ENCODE measurements around the gene PRKG1.
"Not testable (repeated sequence)": the region's sequence is repeated elsewhere in the genome, so short reads cannot be mapped to it uniquely, and the experiment has no call there.

Gene PRKG1

GRCh38 chr10:51389415-51390321, 315.4 kb downstream of the PRKG1 start:
- no peak for DNase-seq

- DNase-seq: not testable (repeated sequence)
Observed at GRCh38 chr10:51393006-51393405, 318.7 kb downstream of the PRKG1 start.

- DNase-seq: no peak
Observed at GRCh38 chr10:51394039-51394438, 319.8 kb downstream of the PRKG1 start.

- DNase-seq: no peak
Observed at GRCh38 chr10:51397244-51397643, 323.0 kb downstream of the PRKG1 start.

GRCh38 chr10:51397695-51398094, 323.4 kb downstream of the PRKG1 start:
- DNase-seq: no peak

- no peak for DNase-seq
Observed at GRCh38 chr10:51399840-51400239, 325.6 kb downstream of the PRKG1 start.

GRCh38 chr10:51400392-51401096, 326.3 kb downstream of the PRKG1 start:
- DNase-seq: no peak

- no peak for DNase-seq
Observed at GRCh38 chr10:51403521-51403920, 329.2 kb downstream of the PRKG1 start.

GRCh38 chr10:51405580-51406351, 331.5 kb downstream of the PRKG1 start:
- DNase-seq: no peak

GRCh38 chr10:51406581-51406980, 332.3 kb downstream of the PRKG1 start:
- no peak for DNase-seq

GRCh38 chr10:51416494-51416893, 342.2 kb downstream of the PRKG1 start:
- no peak for DNase-seq

GRCh38 chr10:51419196-51420093, 345.2 kb downstream of the PRKG1 start:
- DNase-seq: no peak

- DNase-seq: no peak
Observed at GRCh38 chr10:51421853-51422252, 347.6 kb downstream of the PRKG1 start.

- DNase-seq: no peak
Observed at GRCh38 chr10:51422311-51423120, 348.2 kb downstream of the PRKG1 start.

GRCh38 chr10:51423121-51423452, 348.8 kb downstream of the PRKG1 start:
- no peak for DNase-seq

- DNase-seq: no peak
Observed at GRCh38 chr10:51425431-51425830, 351.1 kb downstream of the PRKG1 start.

GRCh38 chr10:51427758-51428157, 353.5 kb downstream of the PRKG1 start:
- DNase-seq: no peak

- no peak for DNase-seq
Observed at GRCh38 chr10:51430506-51430905, 356.2 kb downstream of the PRKG1 start.

GRCh38 chr10:51433949-51434475, 359.7 kb downstream of the PRKG1 start:
- no peak for DNase-seq

GRCh38 chr10:51436805-51437204, 362.5 kb downstream of the PRKG1 start:
- no peak for DNase-seq

- DNase-seq: no peak
Observed at GRCh38 chr10:51439645-51440044, 365.4 kb downstream of the PRKG1 start.

Data from effector CD4-positive, alpha-beta T cell (primary cell).